Fibroblast of pulmonary artery (primary cell): ENCODE measurements around the gene DYRK3.
A peak's percentile ranks its signal among the peaks of the same experiment; 100 is the strongest.

ENCODE experiments used
- DNase-seq: peaks from one replicate; pipeline ENCODE4 v3.0.0-alpha.2; 2010; ENCODE audit warnings: low read depth
- H3K4me3 ChIP-seq: replicated peaks from 2 replicates; pipeline ENCODE4 v1.5.1; 2011; ENCODE audit warnings: low read depth, mild to moderate bottlenecking, control low read depth, low read length, moderate library complexity
- TF ChIP-seq, protein P1 (sequence below): IDR thresholded peaks from 2 replicates; pipeline ENCODE4 v1.5.1; 2011; ENCODE audit warnings: mild to moderate bottlenecking, control low read depth, low read length, inconsistent platforms; ENCODE audit errors: missing control alignments

DYRK3 gene

DNA sequence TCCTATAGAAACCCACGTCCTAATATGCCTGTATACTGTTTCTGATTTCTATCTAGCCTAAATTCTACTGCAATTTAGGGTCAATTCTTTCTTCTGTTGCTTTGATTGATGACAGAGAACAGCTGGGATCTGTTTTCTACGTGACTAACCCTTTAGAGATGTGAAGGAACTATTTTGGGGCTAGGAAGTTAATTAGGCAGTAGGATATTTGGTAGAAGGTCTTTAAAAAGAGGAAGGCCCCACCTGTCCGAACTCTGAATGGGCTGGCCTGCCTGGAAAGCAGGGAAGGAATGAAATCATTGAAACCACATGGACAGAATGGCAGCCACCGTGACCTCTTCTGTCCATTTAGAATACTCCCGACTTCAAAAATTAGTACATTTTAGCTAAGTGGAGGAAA is 44.1 kb upstream of the DYRK3 start:
- no peak overlapping the region for H3K4me3 ChIP-seq
- DNase-seq = peak; percentile 16
- TF ChIP-seq, protein P1, sequence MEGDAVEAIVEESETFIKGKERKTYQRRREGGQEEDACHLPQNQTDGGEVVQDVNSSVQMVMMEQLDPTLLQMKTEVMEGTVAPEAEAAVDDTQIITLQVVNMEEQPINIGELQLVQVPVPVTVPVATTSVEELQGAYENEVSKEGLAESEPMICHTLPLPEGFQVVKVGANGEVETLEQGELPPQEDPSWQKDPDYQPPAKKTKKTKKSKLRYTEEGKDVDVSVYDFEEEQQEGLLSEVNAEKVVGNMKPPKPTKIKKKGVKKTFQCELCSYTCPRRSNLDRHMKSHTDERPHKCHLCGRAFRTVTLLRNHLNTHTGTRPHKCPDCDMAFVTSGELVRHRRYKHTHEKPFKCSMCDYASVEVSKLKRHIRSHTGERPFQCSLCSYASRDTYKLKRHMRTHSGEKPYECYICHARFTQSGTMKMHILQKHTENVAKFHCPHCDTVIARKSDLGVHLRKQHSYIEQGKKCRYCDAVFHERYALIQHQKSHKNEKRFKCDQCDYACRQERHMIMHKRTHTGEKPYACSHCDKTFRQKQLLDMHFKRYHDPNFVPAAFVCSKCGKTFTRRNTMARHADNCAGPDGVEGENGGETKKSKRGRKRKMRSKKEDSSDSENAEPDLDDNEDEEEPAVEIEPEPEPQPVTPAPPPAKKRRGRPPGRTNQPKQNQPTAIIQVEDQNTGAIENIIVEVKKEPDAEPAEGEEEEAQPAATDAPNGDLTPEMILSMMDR = no peak

DNA sequence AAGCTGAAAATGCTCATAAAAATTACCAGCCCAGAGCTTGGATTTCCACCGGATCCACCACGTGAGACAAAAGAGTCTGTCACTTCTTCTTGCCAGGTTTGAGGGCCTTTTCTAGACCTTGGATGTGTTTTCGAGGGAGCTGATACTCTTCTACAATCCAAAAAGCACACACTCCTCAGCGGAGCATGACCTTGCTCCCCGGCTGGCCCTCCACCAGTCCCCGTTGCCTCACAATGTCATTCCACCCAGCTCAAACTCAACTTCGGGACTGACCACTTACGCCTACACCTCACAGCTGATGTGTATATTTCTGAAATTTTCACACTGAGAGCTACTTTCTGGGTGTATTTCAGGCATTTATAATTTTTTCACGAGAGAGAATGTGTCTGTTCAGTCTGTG is 43.6 kb upstream of the DYRK3 start:
- DNase-seq = no peak
- H3K4me3 ChIP-seq = no peak overlapping the region
- TF ChIP-seq, protein P1 = no peak

DNA sequence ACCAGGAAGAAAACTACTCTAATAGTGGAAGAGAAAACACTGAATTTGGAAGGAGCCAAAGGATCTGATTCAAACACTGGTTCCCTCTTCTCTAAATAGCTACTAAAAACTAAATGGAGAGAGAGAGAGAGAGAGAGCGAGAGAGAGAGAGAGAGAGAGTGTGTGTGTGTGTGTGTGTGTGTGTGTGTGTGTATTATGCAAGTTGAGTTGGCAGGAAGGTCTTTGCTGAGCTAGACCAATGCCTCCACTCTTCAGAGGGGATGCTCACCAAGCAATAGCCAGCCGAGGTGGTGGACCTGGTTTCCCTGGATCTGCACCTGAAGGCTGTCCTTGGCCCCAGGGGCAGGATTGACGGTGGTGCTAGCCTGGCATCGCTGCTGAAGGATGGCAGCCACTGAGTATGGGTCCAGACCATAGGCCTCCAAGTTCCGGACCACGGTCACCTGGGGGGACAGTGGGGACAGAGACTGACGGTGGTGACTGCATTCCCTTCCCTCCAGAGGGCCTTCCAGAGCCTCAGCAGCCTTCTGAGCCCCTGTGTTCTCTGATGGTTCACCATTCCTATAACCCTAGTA is 41.9 kb upstream of the DYRK3 start:
- no peak for DNase-seq
- TF ChIP-seq, protein P1 = no peak

DNA sequence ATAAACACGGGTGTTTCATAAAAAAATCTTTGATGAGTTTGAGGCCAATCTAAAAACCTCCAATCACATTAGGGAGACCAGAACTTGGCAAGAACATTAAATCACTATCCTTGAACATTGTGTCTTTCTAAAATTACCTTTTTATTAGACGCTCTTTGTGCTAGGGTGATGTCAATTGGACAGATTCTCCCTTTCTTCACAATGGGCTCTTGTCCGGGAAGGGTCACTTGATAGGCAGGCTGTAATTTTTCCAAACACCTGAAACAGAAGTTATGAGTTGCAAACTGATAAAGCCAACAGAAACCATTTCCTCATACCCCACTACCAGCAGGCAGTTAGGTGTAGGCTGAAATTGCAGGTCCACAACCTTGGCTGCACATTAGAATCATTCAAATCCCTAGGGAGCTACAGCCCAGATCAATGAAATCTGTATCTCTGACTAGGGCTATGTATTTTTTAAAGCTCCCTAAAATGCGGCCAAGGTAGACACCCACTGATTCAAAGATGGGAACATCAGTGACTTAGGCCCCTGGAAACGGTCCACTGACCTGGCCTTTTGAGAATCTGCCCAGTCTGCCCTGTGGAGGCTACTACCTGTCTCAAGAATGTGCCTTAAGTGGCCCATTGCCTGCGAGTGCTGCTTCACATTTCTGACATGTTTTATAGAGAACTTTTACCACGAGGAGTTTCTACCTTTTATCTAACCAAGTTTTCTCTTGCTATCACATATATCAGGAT is 39.6 kb upstream of the DYRK3 start:
- no peak for DNase-seq
- TF ChIP-seq, protein P1 = no peak
- H3K4me3 ChIP-seq = no peak overlapping the region

More for the DNA sequence above, 41.9 kb upstream of the DYRK3 start:
- H3K4me3 ChIP-seq = no peak overlapping the region

DNA sequence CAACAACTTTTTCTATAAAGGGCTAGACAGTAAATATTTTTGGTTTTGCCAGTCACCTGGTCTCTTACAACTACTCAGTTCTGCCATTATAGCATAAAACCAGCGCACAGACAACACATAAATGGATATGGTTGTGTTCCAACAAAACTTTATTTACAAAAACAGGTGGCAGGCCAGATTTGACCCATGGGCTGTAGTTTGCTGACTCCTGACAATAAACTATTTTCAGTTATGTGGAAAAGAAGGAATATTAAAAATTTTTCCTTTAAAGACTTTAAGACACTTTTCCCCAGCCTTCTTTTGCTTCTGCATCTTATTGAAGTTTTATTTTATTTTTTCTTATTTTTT is 39.0 kb upstream of the DYRK3 start:
- H3K4me3 ChIP-seq = no peak overlapping the region
- DNase-seq = no peak
- TF ChIP-seq, protein P1 = no peak

DNA sequence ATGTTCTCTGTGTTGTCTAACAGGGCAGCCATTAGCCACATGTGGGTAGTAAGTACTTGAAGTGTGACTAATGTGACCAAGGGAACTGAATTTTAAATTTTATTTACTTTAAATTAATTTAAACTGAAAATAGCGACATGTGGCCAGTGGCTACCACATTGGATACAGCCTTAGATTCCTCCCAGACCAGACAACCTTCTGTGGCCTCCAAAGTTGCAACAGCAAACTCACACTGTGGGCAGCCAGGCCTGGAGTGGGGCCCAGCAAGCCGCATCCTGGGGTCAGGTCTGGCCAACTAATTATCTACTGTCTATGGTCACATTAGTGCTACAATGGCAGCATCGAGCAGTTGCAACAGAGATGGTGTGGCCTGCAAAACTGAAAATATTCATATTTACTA is 34.8 kb upstream of the DYRK3 start:
- DNase-seq = no peak
- H3K4me3 ChIP-seq = no peak overlapping the region
- TF ChIP-seq, protein P1 = no peak

DNA sequence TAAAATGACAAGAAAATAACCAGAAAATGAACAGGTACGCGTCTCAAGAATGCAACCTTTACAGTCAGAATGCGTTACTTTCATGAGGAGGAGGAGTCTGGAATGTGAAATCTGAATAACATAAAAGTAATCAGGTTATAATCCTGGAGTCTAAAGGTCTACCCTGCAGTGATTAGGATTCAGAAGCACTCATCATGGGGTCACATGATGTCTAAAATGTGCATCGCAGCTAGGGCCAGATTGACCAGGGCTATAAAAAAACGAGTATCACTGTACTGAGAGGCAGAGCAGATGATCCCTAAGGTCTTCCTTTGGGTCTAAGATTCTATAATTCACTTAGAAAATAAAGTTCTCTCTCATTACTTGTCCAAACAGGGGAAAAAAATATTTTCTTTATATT is 30.5 kb upstream of the DYRK3 start:
- TF ChIP-seq, protein P1 = no peak
- no peak overlapping the region for H3K4me3 ChIP-seq
- no peak for DNase-seq
